ENCODE measurements around the gene RHEBL1. TPM values are rescaled to one million over a fixed set of nuclear protein-coding genes. Genes with fewer than 3 reads are reported as not detected.

The RHEBL1 gene
- total RNA-seq, 1 donor from 2014 or later, result not detected

- no peak overlapping the region for H3K4me3 ChIP-seq
- DNase-seq, result no peak
Observed at GRCh38 chr12:49024543-49024942, 45.2 kb downstream of the RHEBL1 start.

GRCh38 chr12:49023812-49024211, 46.0 kb downstream of the RHEBL1 start:
- H3K4me1 ChIP-seq, result peaks cover 8% of the 10 kb centered on the region
- peaks cover 83% of the 10 kb centered on the region for H3K36me3 ChIP-seq
- H3K27me3 ChIP-seq (ENCODE audit: low read depth), result no peaks in the 10 kb centered on the region
- intact Hi-C loops (cut with micrococcal nuclease), result no loop called here
- H3K27ac ChIP-seq (replicated peaks), result no peak overlapping the region
- H3K4me3 ChIP-seq, result no peak overlapping the region
- no peaks in the 10 kb centered on the region for H3K9me3 ChIP-seq (replicated peaks)
- no peak for DNase-seq
- no peak for TF ChIP-seq CTCF (IDR thresholded peaks at IDR 0.05; ENCODE audit: borderline replicate concordance)

More at GRCh38 chr12:49024543-49024942, 45.2 kb downstream of the RHEBL1 start:
- Histone ChIP-seq H3K9me3 (replicated peaks) (no peaks in the 10 kb centered on the region), H3K4me1 (peaks cover 1% of the 10 kb centered on the region), H3K27me3 (ENCODE audit: low read depth) (no peaks in the 10 kb centered on the region), H3K27ac (replicated peaks) (no peak overlapping the region), H3K36me3 (peaks cover 91% of the 10 kb centered on the region)
- intact Hi-C loops (cut with micrococcal nuclease), result no loop called here
- TF ChIP-seq CTCF (IDR thresholded peaks at IDR 0.05; ENCODE audit: borderline replicate concordance), result no peak

GRCh38 chr12:49022558-49023178, 47.1 kb downstream of the RHEBL1 start:
- intact Hi-C loops (cut with micrococcal nuclease), result no loop called here

GRCh38 chr12:49021292-49021915, 48.4 kb downstream of the RHEBL1 start:
- H3K27ac ChIP-seq (replicated peaks), result no peak overlapping the region
- no peaks in the 10 kb centered on the region for H3K27me3 ChIP-seq (ENCODE audit: low read depth)
- intact Hi-C loops (cut with micrococcal nuclease), result no loop called here
- no peak for DNase-seq
- H3K36me3 ChIP-seq, result peaks cover 59% of the 10 kb centered on the region
- no peaks in the 10 kb centered on the region for H3K9me3 ChIP-seq (replicated peaks)
- H3K4me1 ChIP-seq, result peaks cover 29% of the 10 kb centered on the region
- H3K4me3 ChIP-seq, result no peak overlapping the region
- no peak for TF ChIP-seq CTCF (IDR thresholded peaks at IDR 0.05; ENCODE audit: borderline replicate concordance)

More at GRCh38 chr12:49022558-49023178, 47.1 kb downstream of the RHEBL1 start:
- TF ChIP-seq CTCF (IDR thresholded peaks at IDR 0.05; ENCODE audit: borderline replicate concordance), result no peak
- Histone ChIP-seq H3K36me3 (peaks cover 72% of the 10 kb centered on the region), H3K9me3 (replicated peaks) (no peaks in the 10 kb centered on the region), H3K27me3 (ENCODE audit: low read depth) (no peaks in the 10 kb centered on the region), H3K4me3 (no peak overlapping the region), H3K27ac (replicated peaks) (no peak overlapping the region), H3K4me1 (peaks cover 17% of the 10 kb centered on the region)
- DNase-seq, result no peak

- no peak for DNase-seq
- no peak overlapping the region for H3K27ac ChIP-seq (replicated peaks)
- intact Hi-C loops (cut with micrococcal nuclease), result no loop called here
Observed at GRCh38 chr12:49020441-49020840, 49.3 kb downstream of the RHEBL1 start.

More at GRCh38 chr12:49020441-49020840, 49.3 kb downstream of the RHEBL1 start:
- no peaks in the 10 kb centered on the region for H3K9me3 ChIP-seq (replicated peaks)
- TF ChIP-seq CTCF (IDR thresholded peaks at IDR 0.05; ENCODE audit: borderline replicate concordance), result no peak
- peaks cover 50% of the 10 kb centered on the region for H3K36me3 ChIP-seq
- peaks cover 39% of the 10 kb centered on the region for H3K4me1 ChIP-seq
- H3K4me3 ChIP-seq, result no peak overlapping the region
- H3K27me3 ChIP-seq (ENCODE audit: low read depth), result no peaks in the 10 kb centered on the region

Measured in left ventricle myocardium inferior (tissue), 1 donor.